ENCODE data around the gene NELFE.

GRCh38 chr6:31968326-31968725 is 9.6 kb upstream of the NELFE start:
- no peak for TF ChIP-seq FOXP2 (optimal IDR thresholded peaks at IDR 0.05; ENCODE audit: control extremely low read depth, extremely low read length, insufficient read depth)
- TF ChIP-seq POLR2AphosphoS5 (IDR thresholded peaks at IDR 0.05; ENCODE audit: borderline replicate concordance, low read depth, low read length) = no peak
- no peak for TF ChIP-seq EZH2 (IDR thresholded peaks at IDR 0.05)
